ENCODE results near the gene SCN3A. TPM values are rescaled to one million over a fixed set of nuclear protein-coding genes. Genes with fewer than 3 reads are reported as not detected.

SCN3A gene
- total RNA-seq (2022) (0.09 and 1.3 TPM in 2 replicates), Bru-seq, nascent RNA (percentile 17 among the genes with signal in this experiment), BruChase-seq, experiment 1, labeled RNA remaining after a 6-hour chase (percentile 7 among the genes with signal in this experiment), BruChase-seq, experiment 2, labeled RNA remaining after a 2-hour chase (percentile 6 among the genes with signal in this experiment)
- long read RNA-seq = 0 reads

DNA sequence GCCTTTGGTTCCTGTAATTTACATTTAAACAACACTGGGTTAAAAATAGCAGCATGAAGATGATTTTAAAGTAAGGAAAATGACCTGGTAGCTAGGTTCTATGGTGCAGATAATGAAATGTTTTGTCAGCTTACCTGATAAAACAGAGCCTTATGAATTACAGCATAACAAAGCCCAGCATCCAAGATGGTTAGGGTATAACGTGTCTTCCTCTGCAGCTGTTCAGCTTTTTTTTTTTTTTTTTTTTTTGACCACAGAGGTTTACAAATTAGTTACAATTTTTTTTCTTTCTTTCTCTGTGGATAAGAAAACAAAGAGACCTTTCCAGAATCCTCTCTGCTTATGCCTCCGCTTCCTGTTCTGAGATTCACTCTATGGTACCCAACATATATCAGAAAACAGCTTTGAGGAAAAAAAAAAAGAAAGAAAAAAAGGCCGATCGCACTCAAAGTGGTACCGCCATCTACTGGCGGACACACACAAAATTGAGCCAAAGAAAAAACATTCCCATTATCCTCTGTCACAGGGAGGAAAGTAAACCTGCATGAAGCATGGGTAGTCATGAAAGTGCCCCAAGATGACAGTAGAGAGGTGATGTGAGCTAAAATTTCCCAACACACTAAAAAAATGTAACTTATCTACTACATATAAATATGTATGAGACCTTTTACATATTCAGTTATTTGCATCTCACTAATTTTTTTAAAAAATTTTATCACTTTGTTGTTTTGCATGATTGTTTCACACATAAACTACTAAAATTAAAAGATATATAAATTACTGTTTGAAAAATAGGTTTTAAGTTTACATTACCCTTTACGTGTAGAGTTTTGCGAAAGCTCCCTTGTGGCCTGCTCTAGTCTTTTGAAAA is at the start of gene SCN3A:
Gene SCN3A, minus strand, starts transcription at position 362 of the 871 bp plus-strand sequence. CDS start 27,656 bp downstream, outside the sequence.
- Mint-ChIP-seq H3K4me3 (ENCODE audit: low read depth, unreplicated experiment) (no peak within 1 kb of the TSS), H3K9me3 (ENCODE audit: low read depth, unreplicated experiment) (no peaks in the 10 kb centered on the region), H3K27ac (ENCODE audit: unreplicated experiment) (no peak within 1 kb of the TSS), H3K36me3 (ENCODE audit: insufficient read depth, unreplicated experiment) (no peaks in the 10 kb centered on the region), H3K4me1 (ENCODE audit: low read depth, unreplicated experiment) (peaks cover 12% of the 10 kb centered on the region), H3K27me3 (ENCODE audit: unreplicated experiment) (no peaks in the 10 kb centered on the region)
- TF ChIP-seq, protein P1, sequence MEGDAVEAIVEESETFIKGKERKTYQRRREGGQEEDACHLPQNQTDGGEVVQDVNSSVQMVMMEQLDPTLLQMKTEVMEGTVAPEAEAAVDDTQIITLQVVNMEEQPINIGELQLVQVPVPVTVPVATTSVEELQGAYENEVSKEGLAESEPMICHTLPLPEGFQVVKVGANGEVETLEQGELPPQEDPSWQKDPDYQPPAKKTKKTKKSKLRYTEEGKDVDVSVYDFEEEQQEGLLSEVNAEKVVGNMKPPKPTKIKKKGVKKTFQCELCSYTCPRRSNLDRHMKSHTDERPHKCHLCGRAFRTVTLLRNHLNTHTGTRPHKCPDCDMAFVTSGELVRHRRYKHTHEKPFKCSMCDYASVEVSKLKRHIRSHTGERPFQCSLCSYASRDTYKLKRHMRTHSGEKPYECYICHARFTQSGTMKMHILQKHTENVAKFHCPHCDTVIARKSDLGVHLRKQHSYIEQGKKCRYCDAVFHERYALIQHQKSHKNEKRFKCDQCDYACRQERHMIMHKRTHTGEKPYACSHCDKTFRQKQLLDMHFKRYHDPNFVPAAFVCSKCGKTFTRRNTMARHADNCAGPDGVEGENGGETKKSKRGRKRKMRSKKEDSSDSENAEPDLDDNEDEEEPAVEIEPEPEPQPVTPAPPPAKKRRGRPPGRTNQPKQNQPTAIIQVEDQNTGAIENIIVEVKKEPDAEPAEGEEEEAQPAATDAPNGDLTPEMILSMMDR (IDR thresholded peaks at IDR 0.05; ENCODE audit: unreplicated experiment) = peak; percentile 61
- CTCF ChIA-PET = interaction anchor here (0.6 to 1.9 kb wide), 13 partner anchors 8 to 538 kb away, joined by 3 to 26 read pairs (median 4); partner anchors contain the start of gene SCN2A
- intact Hi-C loops (cut with micrococcal nuclease; ENCODE audit: unreplicated experiment) = loop anchor here (1.0 to 10.0 kb wide), 4 partner anchors 63 to 469 kb away; no protein-coding TSS in a partner anchor
- peak; percentile 49 for DNase-seq
- no TSS peak for BruUV-seq (replicated peaks)

DNA sequence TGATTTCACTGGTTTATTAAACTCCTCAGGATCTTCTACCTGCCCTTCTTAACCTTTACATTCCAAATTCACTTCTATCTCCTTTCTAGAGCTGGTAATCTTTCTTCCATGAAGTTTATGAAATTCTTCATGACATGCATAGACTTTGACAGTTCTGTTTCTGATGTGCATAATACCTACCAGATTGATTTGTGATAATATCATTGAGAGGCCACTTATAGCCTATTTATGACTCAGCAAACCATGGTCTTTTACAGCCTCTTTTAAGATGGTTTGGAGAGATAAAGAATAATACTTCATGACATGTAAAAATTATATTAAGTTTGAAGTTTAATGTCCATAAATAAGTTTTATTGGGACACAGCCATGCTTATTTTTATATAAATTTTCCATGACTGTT is 49.3 kb upstream of the SCN3A start:
- no peak overlapping the region for H3K27ac Mint-ChIP-seq (ENCODE audit: unreplicated experiment)
- H3K9me3 Mint-ChIP-seq (ENCODE audit: low read depth, unreplicated experiment) = no peaks in the 10 kb centered on the region
- H3K27me3 Mint-ChIP-seq (ENCODE audit: unreplicated experiment) = no peaks in the 10 kb centered on the region
- no peak overlapping the region for H3K4me3 Mint-ChIP-seq (ENCODE audit: low read depth, unreplicated experiment)
- DNase-seq = no peak
- H3K4me1 Mint-ChIP-seq (ENCODE audit: low read depth, unreplicated experiment) = no peaks in the 10 kb centered on the region
- no TSS peak for BruUV-seq (replicated peaks)
- H3K36me3 Mint-ChIP-seq (ENCODE audit: insufficient read depth, unreplicated experiment) = no peaks in the 10 kb centered on the region
- intact Hi-C loops (cut with micrococcal nuclease; ENCODE audit: unreplicated experiment) = no loop called here
- TF ChIP-seq, protein P1 (IDR thresholded peaks at IDR 0.05; ENCODE audit: unreplicated experiment) = no peak
- CTCF ChIA-PET = no interaction called here

DNA sequence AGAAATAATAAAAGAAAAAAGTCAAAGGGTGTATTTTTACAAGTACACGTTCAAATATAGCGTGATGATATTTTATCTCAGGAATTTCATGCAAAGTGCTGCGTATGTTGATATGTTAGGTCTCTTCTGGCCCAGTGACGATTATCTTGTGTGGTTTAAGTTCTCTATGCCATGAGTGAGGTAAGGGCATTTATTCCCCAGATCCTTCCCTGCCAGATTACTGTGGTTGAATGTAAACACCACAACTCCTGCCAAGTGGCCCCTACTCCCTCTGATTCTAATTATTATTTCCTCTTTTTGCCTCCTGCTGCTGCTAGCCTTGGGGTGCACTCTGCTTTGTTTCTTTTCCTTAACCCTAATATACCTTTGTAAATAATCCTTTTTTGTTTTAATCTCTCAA is 47.5 kb upstream of the SCN3A start:
- Mint-ChIP-seq H3K36me3 (ENCODE audit: insufficient read depth, unreplicated experiment) (no peaks in the 10 kb centered on the region), H3K9me3 (ENCODE audit: low read depth, unreplicated experiment) (no peaks in the 10 kb centered on the region), H3K27me3 (ENCODE audit: unreplicated experiment) (no peaks in the 10 kb centered on the region), H3K4me1 (ENCODE audit: low read depth, unreplicated experiment) (no peaks in the 10 kb centered on the region), H3K4me3 (ENCODE audit: low read depth, unreplicated experiment) (no peak overlapping the region), H3K27ac (ENCODE audit: unreplicated experiment) (no peak overlapping the region)
- TF ChIP-seq, protein P1 (IDR thresholded peaks at IDR 0.05; ENCODE audit: unreplicated experiment) = no peak
- CTCF ChIA-PET = no interaction called here
- intact Hi-C loops (cut with micrococcal nuclease; ENCODE audit: unreplicated experiment) = no loop called here
- BruUV-seq (replicated peaks) = no TSS peak
- no peak for DNase-seq

DNA sequence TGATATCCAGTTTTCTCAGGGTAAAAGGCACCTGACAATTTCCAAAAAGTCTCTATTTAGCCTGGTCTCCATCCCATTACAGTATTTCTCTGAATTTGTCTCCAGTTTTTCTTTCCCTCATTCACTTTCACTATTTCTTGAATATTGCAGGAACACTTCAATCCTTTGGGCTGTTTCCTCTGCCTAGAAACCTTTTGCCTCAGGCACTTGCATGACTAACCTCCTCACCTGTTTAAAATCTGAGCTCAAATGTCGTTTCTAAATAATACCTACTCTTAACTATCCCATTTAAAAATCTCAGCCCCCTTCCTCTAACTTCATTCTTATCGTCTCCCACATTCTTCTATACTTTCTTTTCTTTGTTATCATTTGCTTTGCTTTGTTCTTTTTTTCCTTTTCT is 44.4 kb upstream of the SCN3A start:
- no peaks in the 10 kb centered on the region for H3K4me1 Mint-ChIP-seq (ENCODE audit: low read depth, unreplicated experiment)
- no peaks in the 10 kb centered on the region for H3K27me3 Mint-ChIP-seq (ENCODE audit: unreplicated experiment)
- CTCF ChIA-PET = interaction anchor here (0.6 to 1.0 kb wide), 2 partner anchors 9 to 64 kb away, joined by 3 to 4 read pairs; partner anchors contain the start of gene SCN2A
- TF ChIP-seq, protein P1 (IDR thresholded peaks at IDR 0.05; ENCODE audit: unreplicated experiment) = no peak
- no peaks in the 10 kb centered on the region for H3K36me3 Mint-ChIP-seq (ENCODE audit: insufficient read depth, unreplicated experiment)
- no peak overlapping the region for H3K27ac Mint-ChIP-seq (ENCODE audit: unreplicated experiment)
- no peak for DNase-seq
- no peak overlapping the region for H3K4me3 Mint-ChIP-seq (ENCODE audit: low read depth, unreplicated experiment)
- H3K9me3 Mint-ChIP-seq (ENCODE audit: low read depth, unreplicated experiment) = no peaks in the 10 kb centered on the region
- BruUV-seq (replicated peaks) = no TSS peak
- intact Hi-C loops (cut with micrococcal nuclease; ENCODE audit: unreplicated experiment) = loop anchor here (10.0 kb wide), 1 partner anchor 317 kb away; no protein-coding TSS in a partner anchor
